Astrocyte (in vitro differentiated cells and primary cell): Measurements from ENCODE around the gene PCBP2. TPM values are rescaled to one million over a fixed set of nuclear protein-coding genes. Genes with fewer than 3 reads are reported as not detected.

ENCODE experiments used
- DNase-seq: peaks from one replicate; pipeline ENCODE4 v3.0.0-alpha.2; 2010; ENCODE audit warnings: low read depth
- FAIRE-seq: peaks from 2 replicates; lab custom pipeline; 2011; peaks lifted over from hg19 to GRCh38; lab: Jason Lieb, UNC
- H2AFZ ChIP-seq: 2 replicates; pipeline ENCODE4 v1.6.0; 2012; ENCODE audit warnings: low read depth, low read length, inconsistent platforms
- H3K27ac ChIP-seq: 2 replicates; pipeline ENCODE4 v1.5.1; 2011; ENCODE audit warnings: low read depth, low read length, inconsistent platforms
- H3K27me3 ChIP-seq: 2 replicates; pipeline ENCODE4 v1.6.0; 2011; ENCODE audit warnings: low read length, inconsistent platforms; ENCODE audit not compliant: insufficient read depth
- H3K36me3 ChIP-seq: 2 replicates; pipeline ENCODE4 v1.5.1; 2011; ENCODE audit warnings: low read length, inconsistent platforms; ENCODE audit not compliant: insufficient read depth
- H3K4me1 ChIP-seq: 2 replicates; pipeline ENCODE4 v1.5.1; 2011; ENCODE audit warnings: low read length, inconsistent platforms; ENCODE audit not compliant: insufficient read depth
- H3K4me2 ChIP-seq: 2 replicates; pipeline ENCODE4 v1.6.0; 2012; ENCODE audit warnings: low read length, inconsistent platforms
- H3K4me3 ChIP-seq: 2 replicates; pipeline ENCODE4 v1.5.1; 2011; ENCODE audit warnings: low read depth, mild to moderate bottlenecking, low read length, inconsistent platforms; ENCODE audit not compliant: insufficient read depth
- H3K79me2 ChIP-seq: 2 replicates; pipeline ENCODE4 v1.6.0; 2012; ENCODE audit warnings: mild to moderate bottlenecking, low read length, inconsistent platforms; ENCODE audit not compliant: insufficient read depth
- H3K9ac ChIP-seq: 2 replicates; pipeline ENCODE4 v1.6.0; 2012; ENCODE audit warnings: mild to moderate bottlenecking, low read length, inconsistent platforms
- H3K9me3 ChIP-seq: 2 replicates; pipeline ENCODE4 v1.5.1; 2012; ENCODE audit warnings: low read depth, mild to moderate bottlenecking, low read length, inconsistent platforms; ENCODE audit not compliant: insufficient read depth
- H4K20me1 ChIP-seq: 2 replicates; pipeline ENCODE4 v1.6.0; 2012; ENCODE audit warnings: low read length, inconsistent platforms; ENCODE audit not compliant: insufficient read depth
- H3K27ac Mint-ChIP-seq: one replicate; pipeline ENCODE4 v1.8.0; 2021; ENCODE audit warnings: mild to moderate bottlenecking, mixed read lengths; ENCODE audit not compliant: unreplicated experiment
- H3K27me3 Mint-ChIP-seq: one replicate; pipeline ENCODE4 v1.8.0; 2021; ENCODE audit warnings: low read depth, mixed read lengths; ENCODE audit not compliant: unreplicated experiment
- H3K36me3 Mint-ChIP-seq: one replicate; pipeline ENCODE4 v1.8.0; 2021; ENCODE audit warnings: low read depth, mixed read lengths; ENCODE audit not compliant: unreplicated experiment
- H3K4me1 Mint-ChIP-seq: one replicate; pipeline ENCODE4 v1.8.0; 2021; ENCODE audit warnings: low read depth, mixed read lengths; ENCODE audit not compliant: unreplicated experiment
- H3K4me3 Mint-ChIP-seq: one replicate; pipeline ENCODE4 v1.8.0; 2021; ENCODE audit warnings: mild to moderate bottlenecking, moderate library complexity, mixed read lengths; ENCODE audit not compliant: unreplicated experiment
- H3K9me3 Mint-ChIP-seq: one replicate; pipeline ENCODE4 v1.8.0; 2021; ENCODE audit warnings: mild to moderate bottlenecking, mixed read lengths; ENCODE audit not compliant: unreplicated experiment
- CTCF ChIP-seq: IDR thresholded peaks from 2 replicates; pipeline ENCODE4 v1.5.1; 2011; ENCODE audit warnings: low read depth, mild to moderate bottlenecking, inconsistent platforms, low read length, moderate library complexity; ENCODE audit not compliant: insufficient read depth
- EZH2 ChIP-seq: IDR thresholded peaks from 2 replicates; pipeline ENCODE4 v1.6.1; 2012; ENCODE audit warnings: mild to moderate bottlenecking, low read length, inconsistent platforms; ENCODE audit not compliant: insufficient read depth
- total RNA-seq: library from RNA; stranded (reverse); gene quantifications from 2 replicates; pipeline ENCODE4 v1.2.1, GENCODE V29; 2021

PCBP2 gene
- total RNA-seq, 1 donor from 2014 or later: 733 TPM

GRCh38 chr12:53482626-53483168, 30.8 kb downstream of the PCBP2 start:
- H3K4me1 Mint-ChIP-seq: peaks cover 29% of the 10 kb centered on the region
- H3K27me3 Mint-ChIP-seq: no peaks in the 10 kb centered on the region
- no peak overlapping the region for H3K27ac ChIP-seq
- H4K20me1 ChIP-seq: peaks cover 87% of the 10 kb centered on the region
- no peak overlapping the region for H3K27ac Mint-ChIP-seq
- H3K4me1 ChIP-seq: peaks cover 20% of the 10 kb centered on the region
- H3K36me3 ChIP-seq: peaks cover 46% of the 10 kb centered on the region
- H3K9me3 ChIP-seq: no peaks in the 10 kb centered on the region
- no peak overlapping the region for H2AFZ ChIP-seq
- H3K27me3 ChIP-seq: no peaks in the 10 kb centered on the region
- no peak overlapping the region for H3K4me3 ChIP-seq
- peaks cover 22% of the 10 kb centered on the region for H3K36me3 Mint-ChIP-seq
- H3K9me3 Mint-ChIP-seq: no peaks in the 10 kb centered on the region
- H3K9ac ChIP-seq: no peak overlapping the region
- no peak for DNase-seq
- peaks cover 22% of the 10 kb centered on the region for H3K79me2 ChIP-seq
- H3K4me2 ChIP-seq: no peak overlapping the region
- no peak for FAIRE-seq
- H3K4me3 Mint-ChIP-seq: no peak overlapping the region
- no peak for TF ChIP-seq CTCF
- TF ChIP-seq EZH2: no peak

GRCh38 chr12:53483225-53483978, 31.5 kb downstream of the PCBP2 start:
- H3K4me1 Mint-ChIP-seq: peaks cover 28% of the 10 kb centered on the region

More at GRCh38 chr12:53483225-53483978, 31.5 kb downstream of the PCBP2 start:
- Mint-ChIP-seq H3K9me3 (no peaks in the 10 kb centered on the region), H3K27me3 (no peaks in the 10 kb centered on the region), H3K36me3 (peaks cover 24% of the 10 kb centered on the region), H3K4me3 (no peak overlapping the region), H3K27ac (peak overlapping the region; percentile 58)
- no peak overlapping the region for H3K9ac ChIP-seq
- DNase-seq: no peak
- H3K36me3 ChIP-seq: peaks cover 42% of the 10 kb centered on the region
- H3K9me3 ChIP-seq: no peaks in the 10 kb centered on the region
- no peak for TF ChIP-seq EZH2
- TF ChIP-seq CTCF: no peak
- H3K27me3 ChIP-seq: no peaks in the 10 kb centered on the region
- H3K4me1 ChIP-seq: peaks cover 20% of the 10 kb centered on the region
- peaks cover 84% of the 10 kb centered on the region for H4K20me1 ChIP-seq
- H3K27ac ChIP-seq: no peak overlapping the region
- H3K79me2 ChIP-seq: peaks cover 20% of the 10 kb centered on the region
- H2AFZ ChIP-seq: no peak overlapping the region
- no peak overlapping the region for H3K4me2 ChIP-seq
- FAIRE-seq: no peak
- H3K4me3 ChIP-seq: no peak overlapping the region
